OCI-LY3 (cell line): ENCODE data around the gene CAMKMT.

Source experiments
- H2AFZ ChIP-seq: fragments of 200-600, 300-600 bp; shearing (Covaris generic); 2 replicates; pipeline ENCODE4 v1.6.0; 2014; ENCODE audit warnings: antibody characterized with exemption, low read depth, low read length
- H3K27ac ChIP-seq: fragments of 200-600, 300-600 bp; sonication (generic); 2 replicates; pipeline ENCODE4 v1.5.1; 2014; ENCODE audit warnings: mild to moderate bottlenecking, low read length, moderate library complexity, mixed read lengths
- H3K27me3 ChIP-seq: fragments of 200-600, 300-600 bp; sonication (generic); 2 replicates; pipeline ENCODE4 v1.6.1; 2014; ENCODE audit warnings: low read depth, low read length, mixed read lengths
- H3K36me3 ChIP-seq: fragments of 200-600, 300-600 bp; sonication (generic); replicated peaks from 2 replicates; pipeline ENCODE3; 2014; ENCODE audit warnings: low read depth, low read length, mixed read lengths
- H3K4me1 ChIP-seq: fragments of 300-600, 200-600 bp; sonication (generic); 2 replicates; pipeline ENCODE4 v1.6.1; 2014; ENCODE audit warnings: low read length, mixed read lengths
- H3K4me2 ChIP-seq: fragments of 200-600, 300-600 bp; sonication (generic); 2 replicates; pipeline ENCODE4 v1.6.1; 2014; ENCODE audit warnings: low read length, mixed read lengths
- H3K4me3 ChIP-seq: fragments of 300-600, 200-600 bp; sonication (generic); 2 replicates; pipeline ENCODE4 v1.5.1; 2014; ENCODE audit warnings: antibody characterized with exemption, mild to moderate bottlenecking, low read length, moderate library complexity
- H3K79me2 ChIP-seq: fragments of 300-600, 200-600 bp; shearing (Covaris generic); 2 replicates; pipeline ENCODE4 v1.6.1; 2014; ENCODE audit warnings: mild to moderate bottlenecking, low read length, mixed read lengths
- H3K9ac ChIP-seq: fragments of 300-600, 200-600 bp; shearing (Covaris generic); 2 replicates; pipeline ENCODE4 v1.6.0; 2014; ENCODE audit warnings: mild to moderate bottlenecking, low read length, moderate library complexity
- H3K9me3 ChIP-seq: fragments of 200-600, 300-600 bp; shearing (Covaris generic); 2 replicates; pipeline ENCODE4 v1.6.1; 2014; ENCODE audit warnings: low read length, mixed read lengths; ENCODE audit not compliant: insufficient read depth
- H4K20me1 ChIP-seq: fragments of 200-600, 300-600 bp; sonication (generic); 2 replicates; pipeline ENCODE4 v1.6.1; 2016; ENCODE audit warnings: low read length, mixed read lengths; ENCODE audit not compliant: insufficient read depth
- CTCF ChIP-seq: fragments of 200-600, 300-600 bp; sonication (generic); IDR thresholded peaks from 2 replicates; pipeline ENCODE4 v1.5.1; 2014; ENCODE audit warnings: antibody characterized with exemption, low read length, low read depth
- EZH2phosphoT487 ChIP-seq: fragments of 200-600 bp; shearing (Covaris generic); IDR thresholded peaks from 2 replicates; pipeline ENCODE4 v1.6.1; 2018; ENCODE audit warnings: antibody characterized with exemption, mixed run types, low read depth

CAMKMT gene

GRCh38 chr2:44805401-44806235 is 443.9 kb downstream of the CAMKMT start:
- Histone ChIP-seq H2AFZ (no peak overlapping the region), H3K4me2 (no peak overlapping the region), H3K36me3 (no peaks in the 10 kb centered on the region), H3K4me1 (no peaks in the 10 kb centered on the region), H4K20me1 (no peaks in the 10 kb centered on the region), H3K4me3 (no peak overlapping the region), H3K9me3 (no peaks in the 10 kb centered on the region), H3K27me3 (peaks cover 45% of the 10 kb centered on the region), H3K27ac (no peak overlapping the region), H3K79me2 (no peaks in the 10 kb centered on the region), H3K9ac (no peak overlapping the region)
- TF ChIP-seq EZH2phosphoT487: no peak

DNA sequence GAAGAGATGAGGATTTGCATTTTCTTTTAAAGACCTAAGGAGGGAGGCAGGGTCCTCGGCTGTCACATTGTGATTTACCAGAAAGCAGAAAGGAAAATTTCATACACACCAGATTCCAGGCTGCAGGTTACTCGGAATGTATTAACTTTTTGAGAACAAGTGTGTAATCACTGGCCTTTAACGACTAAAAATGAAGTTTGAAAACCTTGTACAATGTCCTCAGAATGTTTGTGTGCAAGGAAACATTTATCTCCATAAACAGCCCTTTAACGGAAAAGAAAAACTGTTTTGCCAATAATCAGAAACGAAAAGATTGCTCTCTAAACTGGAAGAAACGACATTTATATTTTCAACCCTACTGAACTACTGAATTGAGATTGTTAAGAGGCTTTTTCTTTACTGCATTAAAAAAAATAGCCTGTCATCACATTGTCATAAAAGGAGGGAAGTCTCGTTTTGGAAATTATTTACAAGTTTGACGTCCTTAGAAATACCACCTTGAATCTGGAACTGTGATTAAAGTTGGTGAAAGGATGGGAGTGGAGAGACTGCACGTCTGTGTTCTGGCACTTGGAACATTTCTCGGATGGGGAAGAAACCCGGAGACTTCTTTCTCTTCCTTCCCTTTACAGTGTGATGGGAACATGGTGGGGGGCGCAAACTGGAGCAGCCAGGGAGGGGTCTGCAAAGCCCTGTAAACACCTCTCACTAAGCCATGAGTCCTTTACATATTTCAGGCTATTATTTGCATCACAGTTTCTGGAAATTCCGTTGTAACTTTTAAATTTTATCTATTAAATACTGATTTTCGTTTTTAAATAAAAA is 445.7 kb downstream of the CAMKMT start:
- H3K27ac ChIP-seq: no peak overlapping the region
- H3K27me3 ChIP-seq: peaks cover 46% of the 10 kb centered on the region
- H3K9ac ChIP-seq: no peak overlapping the region
- H3K4me1 ChIP-seq: no peaks in the 10 kb centered on the region
- no peaks in the 10 kb centered on the region for H4K20me1 ChIP-seq
- no peak overlapping the region for H2AFZ ChIP-seq
- no peaks in the 10 kb centered on the region for H3K36me3 ChIP-seq
- H3K9me3 ChIP-seq: no peaks in the 10 kb centered on the region
- H3K79me2 ChIP-seq: no peaks in the 10 kb centered on the region
- TF ChIP-seq CTCF (no peak), EZH2phosphoT487 (0 out of 2 replicates have a peak, but pooled peaks have one; percentile 30)
- H3K4me3 ChIP-seq: no peak overlapping the region
- no peak overlapping the region for H3K4me2 ChIP-seq

DNA sequence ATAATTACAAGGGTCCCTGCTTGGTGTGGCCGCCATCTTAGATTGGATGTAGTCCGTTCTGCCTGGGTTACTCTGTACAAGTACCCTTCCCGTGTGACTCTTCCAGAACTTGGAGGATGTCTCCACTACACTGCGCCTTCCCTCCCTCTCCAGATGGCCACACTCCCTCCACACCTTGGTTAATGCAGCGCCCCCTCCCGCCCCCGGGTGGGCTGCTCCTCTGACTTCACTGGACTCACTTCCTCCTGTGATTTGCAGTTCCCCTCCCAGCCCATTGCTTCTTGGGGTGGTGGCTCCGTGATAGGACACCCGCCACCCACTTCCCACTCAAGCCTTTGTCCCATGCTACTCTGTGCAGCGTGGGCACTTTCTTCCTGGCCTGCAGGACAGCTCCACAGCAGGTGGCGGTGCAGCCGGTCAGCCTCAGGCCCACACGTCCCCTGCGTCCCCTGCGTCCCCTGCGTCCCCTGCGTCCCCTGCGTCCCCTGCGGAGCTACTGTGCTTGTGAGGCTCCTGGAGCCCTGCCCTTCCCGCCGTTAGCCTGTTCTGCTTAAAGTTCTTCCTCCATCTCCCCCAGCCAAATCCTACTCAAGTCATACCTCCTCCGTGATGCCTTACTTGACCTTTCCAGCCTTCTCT is 449.3 kb downstream of the CAMKMT start:
- H3K27ac ChIP-seq: no peak overlapping the region
- no peak overlapping the region for H3K4me3 ChIP-seq
- H3K4me2 ChIP-seq: no peak overlapping the region
- H3K79me2 ChIP-seq: no peaks in the 10 kb centered on the region
- H3K27me3 ChIP-seq: peaks cover 57% of the 10 kb centered on the region
- H4K20me1 ChIP-seq: no peaks in the 10 kb centered on the region
- H3K9ac ChIP-seq: no peak overlapping the region
- H3K9me3 ChIP-seq: no peaks in the 10 kb centered on the region
- no peak for TF ChIP-seq CTCF
- no peak for TF ChIP-seq EZH2phosphoT487
- no peaks in the 10 kb centered on the region for H3K4me1 ChIP-seq
- H3K36me3 ChIP-seq: no peaks in the 10 kb centered on the region
- no peak overlapping the region for H2AFZ ChIP-seq

GRCh38 chr2:44813165-44813564 is 451.4 kb downstream of the CAMKMT start:
- H2AFZ ChIP-seq: no peak overlapping the region
- H3K79me2 ChIP-seq: no peaks in the 10 kb centered on the region
- TF ChIP-seq CTCF: no peak
- TF ChIP-seq EZH2phosphoT487: no peak
- no peak overlapping the region for H3K4me2 ChIP-seq
- H3K4me3 ChIP-seq: no peak overlapping the region
- H3K9me3 ChIP-seq: no peaks in the 10 kb centered on the region
- H3K9ac ChIP-seq: no peak overlapping the region
- H4K20me1 ChIP-seq: no peaks in the 10 kb centered on the region
- no peaks in the 10 kb centered on the region for H3K36me3 ChIP-seq
- peaks cover 36% of the 10 kb centered on the region for H3K27me3 ChIP-seq
- no peak overlapping the region for H3K27ac ChIP-seq
- no peaks in the 10 kb centered on the region for H3K4me1 ChIP-seq
